ENCODE measurements around the gene UBASH3B.

- no peak for TF ChIP-seq ZNF549 (CRISPR knock-in tag; IDR thresholded peaks at IDR 0.05)
- no peak for TF ChIP-seq ZC3H13 (CRISPR knock-in tag; IDR thresholded peaks at IDR 0.05)
- no peak for TF ChIP-seq GLI4 (CRISPR knock-in tag; IDR thresholded peaks at IDR 0.05; ENCODE audit: borderline replicate concordance)
- TF ChIP-seq HNF1A (IDR thresholded peaks at IDR 0.05; ENCODE audit: low read depth), result no peak
- no peak for TF ChIP-seq HNF1A (CRISPR knock-in tag; IDR thresholded peaks at IDR 0.05; ENCODE audit: borderline replicate concordance)
- TF ChIP-seq SIN3A (IDR thresholded peaks at IDR 0.05; ENCODE audit: borderline replicate concordance, low read depth, low read length), result no peak
- TF ChIP-seq CHD2 (IDR thresholded peaks at IDR 0.05; ENCODE audit: low read depth, low read length), result no peak
- TF ChIP-seq RAD21 (CRISPR knock-in tag; IDR thresholded peaks at IDR 0.05), result no peak
- TF ChIP-seq ZNF207 (IDR thresholded peaks at IDR 0.05; ENCODE audit: borderline replicate concordance), result no peak
Observed at GRCh38 chr11:122778148-122778547, 122.6 kb downstream of the UBASH3B start.

Data from HepG2 (cell line).